CD14-positive monocyte (primary cell): ENCODE data around the gene UBE2E2. TPM values are rescaled to one million over a fixed set of nuclear protein-coding genes. Genes with fewer than 3 reads are reported as not detected.

Source experiments
- DNase-seq, 3 donors: peaks; one replicate each; pipeline ENCODE4 v3.0.0-alpha.2; 2011 to 2022
- H2AFZ ChIP-seq: 2 replicates; pipeline ENCODE4 v1.6.0; 2012; ENCODE audit warnings: mild to moderate bottlenecking, low read depth, low read length, inconsistent platforms; ENCODE audit not compliant: insufficient read depth, poor library complexity, severe bottlenecking
- H3K27ac ChIP-seq, 2 donors: 1 replicate in 1 of 2; 2 replicates in 1 of 2; pipeline ENCODE4 v1.5.1; 2012 to 2013; ENCODE audit warnings: low read length in 2 of 2, control low read depth in 1 of 2, inconsistent platforms in 1 of 2, low read depth in 1 of 2, mild to moderate bottlenecking in 1 of 2
- H3K27me3 ChIP-seq, 2 donors: one replicate each; pipeline versions ENCODE4 v1.6.0 to v1.6.1; 2011 to 2013; ENCODE audit warnings: low read length in 2 of 2; ENCODE audit not compliant: control insufficient read depth in 2 of 2, insufficient read depth in 2 of 2
- H3K36me3 ChIP-seq, 2 donors: replicated peaks in 1 of 2; 1 replicate in 1 of 2; 2 replicates in 1 of 2; pipeline versions ENCODE4 v1.5.1 to v1.6.1; 2012 to 2013; ENCODE audit warnings: low read length in 2 of 2, control low read depth in 1 of 2, inconsistent platforms in 1 of 2, mild to moderate bottlenecking in 1 of 2; ENCODE audit not compliant: insufficient read depth in 2 of 2, control insufficient read depth in 1 of 2
- H3K4me1 ChIP-seq, 2 donors: 1 replicate in 1 of 2; 2 replicates in 1 of 2; pipeline versions ENCODE4 v1.5.1 to v1.6.1; 2012 to 2013; ENCODE audit warnings: low read length in 2 of 2, control low read depth in 1 of 2, inconsistent platforms in 1 of 2, mild to moderate bottlenecking in 1 of 2, moderate library complexity in 1 of 2; ENCODE audit not compliant: insufficient read depth in 2 of 2, control insufficient read depth in 1 of 2
- H3K4me2 ChIP-seq: replicated peaks from 2 replicates; pipeline ENCODE3; 2012; ENCODE audit warnings: low read length, moderate library complexity, mild to moderate bottlenecking; ENCODE audit not compliant: poor library complexity, severe bottlenecking; ENCODE audit errors: extremely low read depth
- H3K4me3 ChIP-seq, 3 experiments: fragments of 200-600 bp in 1 of 3; sonication (generic) in 1 of 3; replicated peaks in 1 of 3; 1 replicate in 2 of 3; 2 replicates in 1 of 3; pipeline ENCODE4 v1.5.1; 2011 to 2013; ENCODE audit warnings: low read length in 3 of 3, mild to moderate bottlenecking in 3 of 3, control low read depth in 2 of 3, low read depth in 2 of 3, inconsistent platforms in 1 of 3, moderate library complexity in 1 of 3
- H3K79me2 ChIP-seq: 2 replicates; pipeline ENCODE4 v1.6.0; 2012; ENCODE audit warnings: mild to moderate bottlenecking, control low read depth, inconsistent platforms, low read length, moderate library complexity; ENCODE audit not compliant: insufficient read depth
- H3K9ac ChIP-seq: 2 replicates; pipeline ENCODE4 v1.6.0; 2017; ENCODE audit warnings: low read length, mild to moderate bottlenecking; ENCODE audit not compliant: insufficient read depth, poor library complexity, severe bottlenecking
- H3K9me3 ChIP-seq, 2 donors: replicated peaks in 1 of 2; 1 replicate in 1 of 2; 2 replicates in 1 of 2; pipeline versions ENCODE4 v1.5.1 to v1.6.1; 2012 to 2013; ENCODE audit warnings: low read length in 2 of 2, control low read depth in 1 of 2; ENCODE audit not compliant: control insufficient read depth in 1 of 2, insufficient read depth in 1 of 2
- H4K20me1 ChIP-seq: 2 replicates; pipeline ENCODE4 v1.6.0; 2012; ENCODE audit warnings: mild to moderate bottlenecking, low read length, control low read depth, moderate library complexity; ENCODE audit not compliant: insufficient read depth
- H3K27ac Mint-ChIP-seq, 7 donors: one replicate each; pipeline ENCODE4 v1.8.0; 2020; ENCODE audit warnings: mild to moderate bottlenecking in 7 of 7, mixed read lengths in 7 of 7, moderate library complexity in 6 of 7, inconsistent platforms in 2 of 7
- H3K27me3 Mint-ChIP-seq, 3 donors: one replicate each; pipeline ENCODE4 v1.8.0; 2021 to 2022; ENCODE audit warnings: low read depth in 3 of 3, mild to moderate bottlenecking in 3 of 3, mixed read lengths in 3 of 3, moderate library complexity in 3 of 3, inconsistent platforms in 1 of 3
- H3K36me3 Mint-ChIP-seq, 2 donors: one replicate each; pipeline ENCODE4 v1.8.0; 2020; ENCODE audit warnings: mixed read lengths in 2 of 2, inconsistent platforms in 1 of 2, mild to moderate bottlenecking in 1 of 2
- H3K4me1 Mint-ChIP-seq: one replicate; pipeline ENCODE4 v1.8.0; 2020; ENCODE audit warnings: mild to moderate bottlenecking, mixed read lengths
- H3K4me3 Mint-ChIP-seq, 2 donors: one replicate each; pipeline ENCODE4 v1.8.0; 2020; ENCODE audit warnings: mild to moderate bottlenecking in 2 of 2, mixed read lengths in 2 of 2, moderate library complexity in 1 of 2
- H3K9me3 Mint-ChIP-seq, 7 donors: one replicate each; pipeline ENCODE4 v1.8.0; 2020 to 2022; ENCODE audit warnings: mixed read lengths in 7 of 7, mild to moderate bottlenecking in 6 of 7, moderate library complexity in 6 of 7, inconsistent platforms in 2 of 7
- CTCF ChIP-seq: fragments of 200-600 bp; IDR thresholded peaks from one replicate; pipeline ENCODE4 v1.8.0; 2022; ENCODE audit warnings: antibody characterized with exemption, mild to moderate bottlenecking
- WGBS: methylation state at CpG from one replicate; pipeline ENCODE4 v1.1.5; 2013; ENCODE audit warnings: missing lambda C conversion rate; ENCODE audit not compliant: insufficient coverage; 5-methylcytosine and 5-hydroxymethylcytosine counted together
- intact Hi-C, 2 donors: fragments of 100-400 bp; cut with micrococcal nuclease; formaldehyde crosslinking; loops; one replicate each; pipeline versions ENCODE4 v1.15.0 to v1.15.1; 2023
- polyA plus RNA-seq, 3 donors: library from polyadenylated mRNA; depleted of rRNA in 1 of 3; unstranded in 2 of 3; stranded (reverse) in 1 of 3; fragments of 300-500 nt in 2 of 3; fragments of >200 nt in 1 of 3; fragmentation: Illumina TruSeq in 2 of 3; gene quantifications; 1 replicate in 2 of 3; 2 replicates in 1 of 3; pipeline ENCODE4 v1.2.3, GENCODE V29; 2012 to 2021

The UBE2E2 gene
- polyA plus RNA-seq, 3 donors, result 25.8 to 78.0 (median 66.3) TPM

- H3K4me2 ChIP-seq, result no peak overlapping the region
- H3K27ac ChIP-seq, result no peak overlapping the region
- H3K36me3 ChIP-seq, result no peaks in the 10 kb centered on the region
- no peak overlapping the region for H3K9ac ChIP-seq
- Mint-ChIP-seq H3K9me3 (no peaks in the 10 kb centered on the region), H3K4me1 (peaks cover 15% of the 10 kb centered on the region), H3K36me3 (no peaks in the 10 kb centered on the region), H3K4me3 (no peak overlapping the region), H3K27ac (no peak overlapping the region), H3K27me3 (no peaks in the 10 kb centered on the region)
- no peaks in the 10 kb centered on the region for H3K9me3 ChIP-seq
- no peak overlapping the region for H2AFZ ChIP-seq
- H3K4me1 ChIP-seq, result peaks cover 0 to 7% of the 10 kb centered on the region in 2 donors
- no peak overlapping the region for H3K4me3 ChIP-seq
- whole genome bisulfite sequencing, result no CpG with 5 or more reads among the region's 3 CpGs
- DNase-seq, result no peak
- H3K79me2 ChIP-seq, result no peaks in the 10 kb centered on the region
- no peaks in the 10 kb centered on the region for H3K27me3 ChIP-seq
- peaks cover 28% of the 10 kb centered on the region for H4K20me1 ChIP-seq
- no peak for TF ChIP-seq CTCF
- intact Hi-C loops, result no loop called here
Measured at GRCh38 chr3:23396746-23397145, 193.6 kb downstream of the UBE2E2 start.

- no CpG with 5 or more reads among the region's 1 CpG for WGBS
- Histone ChIP-seq H3K36me3 (no peaks in the 10 kb centered on the region), H3K79me2 (no peaks in the 10 kb centered on the region), H3K27ac (no peak overlapping the region), H3K9me3 (no peaks in the 10 kb centered on the region), H4K20me1 (peaks cover 20% of the 10 kb centered on the region), H2AFZ (no peak overlapping the region), H3K4me1 (peaks cover 12 to 15% of the 10 kb centered on the region in 2 donors), H3K4me2 (no peak overlapping the region), H3K4me3 (no peak overlapping the region), H3K27me3 (no peaks in the 10 kb centered on the region), H3K9ac (no peak overlapping the region)
- H3K36me3 Mint-ChIP-seq, result no peaks in the 10 kb centered on the region
- DNase-seq, result no peak
- no peaks in the 10 kb centered on the region for H3K27me3 Mint-ChIP-seq
- intact Hi-C loops, result no loop called here
- H3K27ac Mint-ChIP-seq, result no peak overlapping the region
- H3K9me3 Mint-ChIP-seq, result no peaks in the 10 kb centered on the region
- no peak for TF ChIP-seq CTCF
- H3K4me3 Mint-ChIP-seq, result no peak overlapping the region
- peaks cover 22% of the 10 kb centered on the region for H3K4me1 Mint-ChIP-seq
Measured at GRCh38 chr3:23399221-23399620, 196.1 kb downstream of the UBE2E2 start.
